HepG2 (cell line): Measurements from ENCODE around the gene TIAM2. TPM values are rescaled to one million over a fixed set of nuclear protein-coding genes. Genes with fewer than 3 reads are reported as not detected.

Source experiments
- ATAC-seq: fragments of 200-7000 bp; cut with Tn5 transposase; 3 replicates; pipeline ENCODE4 v1.9.1; 2020; ENCODE audit warnings: mild to moderate bottlenecking, moderate library complexity
- BruUV-seq: library from RNA; stranded (reverse); fragments of 400-500 nt; replicated peaks from 2 replicates; lab custom pipeline; 2021; lab: Mats Ljungman, UMichigan
- CTCF ChIA-PET: fragments of 300-600 bp; formaldehyde crosslinking; extraction: SDS; loops from one replicate; lab custom pipeline; 2021; ENCODE audit warnings: low total read pairs, inconsistent platforms, low intra/inter-chr PET ratio; lab: Yijun Ruan, JAX
- POLR2A ChIA-PET: fragments of 350-600 bp; sonication (Branson Sonifier 250); formaldehyde crosslinking; loops from one replicate; lab custom pipeline; 2020; ENCODE audit warnings: antibody characterized with exemption, inconsistent platforms; lab: Yijun Ruan, JAX
- DNase-seq: peaks from one replicate; pipeline ENCODE4 v3.0.0-alpha.2; 2015; ENCODE audit warnings: low spot score
- FAIRE-seq: peaks from 3 replicates; lab custom pipeline; 2011; peaks lifted over from hg19 to GRCh38; lab: Jason Lieb, UNC
- H2AFZ ChIP-seq: one replicate; pipeline ENCODE4 v1.6.1; 2011; ENCODE audit warnings: low read length, inconsistent platforms
- H3K27ac ChIP-seq: fragments of 300-600 bp; 3 replicates; pipeline ENCODE4 v1.8.0; 2011; ENCODE audit warnings: mixed run types, mild to moderate bottlenecking, mixed read lengths, low read length, inconsistent platforms; ENCODE audit not compliant: insufficient read depth; ENCODE audit errors: extremely low read length
- H3K27me3 ChIP-seq, 2 experiments: fragments of 200-600 bp in 1 of 2; 2 replicates in 1 of 2; 3 replicates in 1 of 2; pipeline versions ENCODE4 v1.6.0 to v1.8.0; 2011; ENCODE audit warnings: low read length in 2 of 2, mild to moderate bottlenecking in 2 of 2, moderate library complexity in 2 of 2, inconsistent platforms in 1 of 2; ENCODE audit not compliant: insufficient read depth in 2 of 2, control insufficient read depth in 1 of 2
- H3K36me3 ChIP-seq, 2 experiments: fragments of 200-600 bp in 1 of 2; replicated peaks in 1 of 2; 2 replicates in 1 of 2; 3 replicates in 1 of 2; pipeline versions ENCODE4 v1.5.1 to v1.8.0; 2011; ENCODE audit warnings: low read length in 2 of 2, inconsistent platforms in 1 of 2; ENCODE audit not compliant: insufficient read depth in 2 of 2, control insufficient read depth in 1 of 2
- H3K4me1 ChIP-seq: 2 replicates; pipeline ENCODE4 v1.5.1; 2012; ENCODE audit warnings: low read length, inconsistent platforms; ENCODE audit not compliant: insufficient read depth
- H3K4me2 ChIP-seq: 2 replicates; pipeline ENCODE4 v1.6.0; 2011; ENCODE audit warnings: low read depth, low read length, inconsistent platforms
- H3K4me3 ChIP-seq, 3 experiments: fragments of 200-600 bp in 1 of 3; sonication (generic), shearing (Covaris generic) in 1 of 3; replicated peaks in 1 of 3; 2 replicates each; pipeline ENCODE4 v1.5.1; 2011 to 2016; ENCODE audit warnings: low read length in 3 of 3, inconsistent platforms in 2 of 3, low read depth in 2 of 3, mild to moderate bottlenecking in 2 of 3, control low read depth in 1 of 3, mixed read lengths in 1 of 3; ENCODE audit not compliant: insufficient read depth in 1 of 3
- H3K79me2 ChIP-seq: one replicate; pipeline ENCODE4 v1.6.1; 2011; ENCODE audit warnings: low read length, inconsistent platforms; ENCODE audit not compliant: insufficient read depth
- H3K9ac ChIP-seq: 2 replicates; pipeline ENCODE4 v1.6.0; 2011; ENCODE audit warnings: mild to moderate bottlenecking, low read depth, low read length, inconsistent platforms; ENCODE audit not compliant: insufficient read depth
- H3K9me3 ChIP-seq: 2 replicates; pipeline ENCODE4 v1.5.1; 2012; ENCODE audit warnings: mild to moderate bottlenecking, low read length
- H4K20me1 ChIP-seq: 2 replicates; pipeline ENCODE4 v1.6.0; 2011; ENCODE audit warnings: inconsistent platforms, mild to moderate bottlenecking, low read length, moderate library complexity; ENCODE audit not compliant: insufficient read depth
- HDAC2 ChIP-seq: sonication (generic); formaldehyde crosslinking; IDR thresholded peaks from 2 replicates; pipeline ENCODE4 v1.4.0; 2020; ENCODE audit warnings: missing genetic modification reagents
- PHF8 ChIP-seq: sonication (generic); formaldehyde crosslinking; IDR thresholded peaks from 2 replicates; pipeline ENCODE4 v1.5.0; 2020; ENCODE audit warnings: missing genetic modification reagents
- SAFB2 ChIP-seq: sonication (generic); formaldehyde crosslinking; IDR thresholded peaks from 2 replicates; pipeline ENCODE4 v1.5.1; 2020; ENCODE audit warnings: missing genetic modification reagents, low read depth, mild to moderate bottlenecking, borderline replicate concordance
- SOX6 ChIP-seq, 2 experiments: fragments of 450-650 bp in 1 of 2; sonication (generic) in 1 of 2; formaldehyde crosslinking in 1 of 2; IDR thresholded peaks; 2 replicates each; pipeline versions ENCODE4 v1.4.0 to v1.6.1; 2017 to 2020; ENCODE audit warnings: antibody characterized with exemption in 1 of 2, mild to moderate bottlenecking in 1 of 2, missing genetic modification reagents in 1 of 2
- ZNF468 ChIP-seq: sonication (generic); formaldehyde crosslinking; IDR thresholded peaks from 2 replicates; pipeline ENCODE4 v1.8.0; 2022; ENCODE audit warnings: mild to moderate bottlenecking, moderate library complexity, missing genetic modification reagents
- ZSCAN31 ChIP-seq: sonication (generic); formaldehyde crosslinking; IDR thresholded peaks from 2 replicates; pipeline ENCODE4 v1.5.0; 2020; ENCODE audit warnings: low read depth, mild to moderate bottlenecking, missing genetic modification reagents
- WGBS: methylation state at CpG from one replicate; pipeline ENCODE4 v1.1.6; 2017; ENCODE audit warnings: low lambda C conversion rate; 5-methylcytosine and 5-hydroxymethylcytosine counted together
- in situ Hi-C: cut with HindIII; loops from 2 replicates; pipeline ENCODE4 v1.10.0; 2017; ENCODE audit warnings: low pct_unique_long_range_greater_than_20kb; ENCODE audit not compliant: extremely low pct_ligation_motif_present
- intact Hi-C: fragments of 100-400 bp; cut with micrococcal nuclease; formaldehyde crosslinking; loops from one replicate; pipeline ENCODE4 v1.10.0; 2022; ENCODE audit not compliant: unreplicated experiment
- polyA plus RNA-seq, 8 experiments: library from polyadenylated mRNA; depleted of rRNA in 3 of 8; stranded (reverse) in 7 of 8; unstranded in 1 of 8; fragments of >200 nt; fragmentation: Illumina TruSeq in 4 of 8; extraction: Trizol in 4 of 8; gene quantifications; 2 replicates each; pipeline versions ENCODE4 v1.2.1 to v1.2.3, GENCODE V29; 2011 to 2016; ENCODE audit warnings: low read depth in 4 of 8, missing spikeins in 1 of 8, mixed read lengths in 1 of 8; ENCODE audit not compliant: insufficient read depth in 1 of 8
- total RNA-seq, 5 experiments: library from RNA; depleted of rRNA; stranded (reverse); fragments of >200 nt; fragmentation: Illumina TruSeq; extraction: Trizol; gene quantifications; 2 replicates each; pipeline ENCODE4 v1.2.3, GENCODE V29; 2016; ENCODE audit warnings: low read depth in 1 of 5
- TF ChIP-seq, protein P1 (sequence below): sonication (generic); formaldehyde crosslinking; IDR thresholded peaks from 2 replicates; pipeline ENCODE4 v1.4.0; 2020; ENCODE audit warnings: missing genetic modification reagents; ENCODE audit errors: not compliant biosample characterization
- TF ChIP-seq, protein P2 (sequence below): sonication (generic); formaldehyde crosslinking; IDR thresholded peaks from 2 replicates; pipeline ENCODE4 v1.8.1; 2023; ENCODE audit warnings: mild to moderate bottlenecking, missing genetic modification reagents
- TF ChIP-seq, protein P3 (sequence below): sonication (generic); formaldehyde crosslinking; IDR thresholded peaks from 2 replicates; pipeline ENCODE4 v1.8.0; 2022; ENCODE audit warnings: missing genetic modification reagents, mild to moderate bottlenecking, borderline replicate concordance
- TF ChIP-seq, protein P4 (sequence below): sonication (generic); formaldehyde crosslinking; IDR thresholded peaks from 2 replicates; pipeline ENCODE4 v1.9.0; 2022; ENCODE audit warnings: missing genetic modification reagents, mild to moderate bottlenecking, borderline replicate concordance
- TF ChIP-seq, protein P5 (sequence below): sonication (generic); formaldehyde crosslinking; IDR thresholded peaks from 2 replicates; pipeline ENCODE4 v1.9.0; 2021; ENCODE audit warnings: missing genetic modification reagents, mild to moderate bottlenecking, borderline replicate concordance
- TF ChIP-seq, protein P6 (sequence below), 2 experiments: sonication (generic) in 1 of 2; formaldehyde crosslinking in 1 of 2; IDR thresholded peaks; 2 replicates each; pipeline versions ENCODE4 v1.4.0 to v1.6.1; 2016 to 2020; ENCODE audit warnings: borderline replicate concordance in 1 of 2, low read depth in 1 of 2, mild to moderate bottlenecking in 1 of 2, missing genetic modification reagents in 1 of 2

TIAM2 gene
- total and polyA plus RNA-seq, 2 of the 13 experiments (the other 11 are each of a cell fraction or from before 2014, with no cell fraction given) = 4.1 to 4.5 TPM

DNA sequence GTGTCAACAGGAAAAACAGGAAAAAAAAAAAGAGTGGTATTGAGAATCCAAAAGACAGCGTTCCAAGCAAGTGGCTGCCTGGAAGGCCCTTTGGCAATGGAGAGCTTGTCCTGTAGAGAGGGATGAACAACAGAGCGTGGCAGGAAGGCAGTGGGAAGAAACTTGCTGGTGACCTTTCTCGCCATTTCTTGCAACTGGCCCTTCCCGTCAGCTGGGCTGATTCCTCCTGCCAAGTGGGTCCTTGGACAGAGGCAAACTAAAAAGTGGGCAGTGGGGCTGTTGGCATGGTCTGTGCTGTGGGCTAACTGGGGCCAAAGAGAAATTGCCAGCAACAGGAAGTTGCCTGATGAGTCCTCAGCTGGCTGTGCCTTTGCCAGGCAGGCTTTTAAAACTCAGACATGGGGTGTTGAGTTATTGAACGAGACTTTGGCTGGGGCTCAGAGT, 224.8 kb downstream of the TIAM2 start:
- WGBS = 62% methylated on average over 5 of the region's 5 CpGs
- FAIRE-seq = no peak
- intact Hi-C loops = no loop called here
- Histone ChIP-seq H3K27me3 (no peaks in the 10 kb centered on the region), H3K4me3 (no peak overlapping the region), H4K20me1 (no peaks in the 10 kb centered on the region), H3K4me2 (no peak overlapping the region), H3K36me3 (no peaks in the 10 kb centered on the region), H2AFZ (no peak overlapping the region), H3K79me2 (no peaks in the 10 kb centered on the region), H3K9me3 (no peaks in the 10 kb centered on the region), H3K4me1 (peaks cover 17% of the 10 kb centered on the region), H3K27ac (no peak overlapping the region), H3K9ac (no peak overlapping the region)
- TF ChIP-seq, protein P1, sequence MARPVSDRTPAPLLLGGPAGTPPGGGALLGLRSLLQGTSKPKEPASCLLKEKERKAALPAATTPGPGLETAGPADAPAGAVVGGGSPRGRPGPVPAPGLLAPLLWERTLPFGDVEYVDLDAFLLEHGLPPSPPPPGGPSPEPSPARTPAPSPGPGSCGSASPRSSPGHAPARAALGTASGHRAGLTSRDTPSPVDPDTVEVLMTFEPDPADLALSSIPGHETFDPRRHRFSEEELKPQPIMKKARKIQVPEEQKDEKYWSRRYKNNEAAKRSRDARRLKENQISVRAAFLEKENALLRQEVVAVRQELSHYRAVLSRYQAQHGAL (CRISPR knock-in tag) = no peak
- TF ChIP-seq HDAC2 (CRISPR knock-in tag) (no peak), ZNF468 (no peak), SAFB2 (CRISPR knock-in tag) (no peak), ZSCAN31 (CRISPR knock-in tag) (no peak), SOX6 (IDR thresholded peaks at IDR 0.05) (no peak), SOX6 (CRISPR knock-in tag; IDR thresholded peaks at IDR 0.05) (no peak), PHF8 (no peak)
- TF ChIP-seq, protein P2, sequence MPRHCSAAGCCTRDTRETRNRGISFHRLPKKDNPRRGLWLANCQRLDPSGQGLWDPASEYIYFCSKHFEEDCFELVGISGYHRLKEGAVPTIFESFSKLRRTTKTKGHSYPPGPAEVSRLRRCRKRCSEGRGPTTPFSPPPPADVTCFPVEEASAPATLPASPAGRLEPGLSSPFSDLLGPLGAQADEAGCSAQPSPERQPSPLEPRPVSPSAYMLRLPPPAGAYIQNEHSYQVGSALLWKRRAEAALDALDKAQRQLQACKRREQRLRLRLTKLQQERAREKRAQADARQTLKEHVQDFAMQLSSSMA = no peak
- TF ChIP-seq, protein P3, sequence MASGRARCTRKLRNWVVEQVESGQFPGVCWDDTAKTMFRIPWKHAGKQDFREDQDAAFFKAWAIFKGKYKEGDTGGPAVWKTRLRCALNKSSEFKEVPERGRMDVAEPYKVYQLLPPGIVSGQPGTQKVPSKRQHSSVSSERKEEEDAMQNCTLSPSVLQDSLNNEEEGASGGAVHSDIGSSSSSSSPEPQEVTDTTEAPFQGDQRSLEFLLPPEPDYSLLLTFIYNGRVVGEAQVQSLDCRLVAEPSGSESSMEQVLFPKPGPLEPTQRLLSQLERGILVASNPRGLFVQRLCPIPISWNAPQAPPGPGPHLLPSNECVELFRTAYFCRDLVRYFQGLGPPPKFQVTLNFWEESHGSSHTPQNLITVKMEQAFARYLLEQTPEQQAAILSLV (CRISPR knock-in tag) = no peak
- TF ChIP-seq, protein P4, sequence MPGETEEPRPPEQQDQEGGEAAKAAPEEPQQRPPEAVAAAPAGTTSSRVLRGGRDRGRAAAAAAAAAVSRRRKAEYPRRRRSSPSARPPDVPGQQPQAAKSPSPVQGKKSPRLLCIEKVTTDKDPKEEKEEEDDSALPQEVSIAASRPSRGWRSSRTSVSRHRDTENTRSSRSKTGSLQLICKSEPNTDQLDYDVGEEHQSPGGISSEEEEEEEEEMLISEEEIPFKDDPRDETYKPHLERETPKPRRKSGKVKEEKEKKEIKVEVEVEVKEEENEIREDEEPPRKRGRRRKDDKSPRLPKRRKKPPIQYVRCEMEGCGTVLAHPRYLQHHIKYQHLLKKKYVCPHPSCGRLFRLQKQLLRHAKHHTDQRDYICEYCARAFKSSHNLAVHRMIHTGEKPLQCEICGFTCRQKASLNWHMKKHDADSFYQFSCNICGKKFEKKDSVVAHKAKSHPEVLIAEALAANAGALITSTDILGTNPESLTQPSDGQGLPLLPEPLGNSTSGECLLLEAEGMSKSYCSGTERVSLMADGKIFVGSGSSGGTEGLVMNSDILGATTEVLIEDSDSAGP (CRISPR knock-in tag) = no peak
- TF ChIP-seq, protein P5, sequence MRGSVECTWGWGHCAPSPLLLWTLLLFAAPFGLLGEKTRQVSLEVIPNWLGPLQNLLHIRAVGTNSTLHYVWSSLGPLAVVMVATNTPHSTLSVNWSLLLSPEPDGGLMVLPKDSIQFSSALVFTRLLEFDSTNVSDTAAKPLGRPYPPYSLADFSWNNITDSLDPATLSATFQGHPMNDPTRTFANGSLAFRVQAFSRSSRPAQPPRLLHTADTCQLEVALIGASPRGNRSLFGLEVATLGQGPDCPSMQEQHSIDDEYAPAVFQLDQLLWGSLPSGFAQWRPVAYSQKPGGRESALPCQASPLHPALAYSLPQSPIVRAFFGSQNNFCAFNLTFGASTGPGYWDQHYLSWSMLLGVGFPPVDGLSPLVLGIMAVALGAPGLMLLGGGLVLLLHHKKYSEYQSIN (CRISPR knock-in tag) = no peak
- TF ChIP-seq, protein P6, sequence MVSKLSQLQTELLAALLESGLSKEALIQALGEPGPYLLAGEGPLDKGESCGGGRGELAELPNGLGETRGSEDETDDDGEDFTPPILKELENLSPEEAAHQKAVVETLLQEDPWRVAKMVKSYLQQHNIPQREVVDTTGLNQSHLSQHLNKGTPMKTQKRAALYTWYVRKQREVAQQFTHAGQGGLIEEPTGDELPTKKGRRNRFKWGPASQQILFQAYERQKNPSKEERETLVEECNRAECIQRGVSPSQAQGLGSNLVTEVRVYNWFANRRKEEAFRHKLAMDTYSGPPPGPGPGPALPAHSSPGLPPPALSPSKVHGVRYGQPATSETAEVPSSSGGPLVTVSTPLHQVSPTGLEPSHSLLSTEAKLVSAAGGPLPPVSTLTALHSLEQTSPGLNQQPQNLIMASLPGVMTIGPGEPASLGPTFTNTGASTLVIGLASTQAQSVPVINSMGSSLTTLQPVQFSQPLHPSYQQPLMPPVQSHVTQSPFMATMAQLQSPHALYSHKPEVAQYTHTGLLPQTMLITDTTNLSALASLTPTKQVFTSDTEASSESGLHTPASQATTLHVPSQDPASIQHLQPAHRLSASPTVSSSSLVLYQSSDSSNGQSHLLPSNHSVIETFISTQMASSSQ (IDR thresholded peaks at IDR 0.05; ENCODE audit: low read depth) = no peak
- TF ChIP-seq, protein P6 (CRISPR knock-in tag; IDR thresholded peaks at IDR 0.05; ENCODE audit: borderline replicate concordance) = no peak
- ChIA-PET CTCF (no interaction called here), POLR2A (no interaction called here)
- ATAC-seq = no peak
- no TSS peak for BruUV-seq
- in situ Hi-C loops = no loop called here
- DNase-seq = no peak
